H1 (cell line): ENCODE data around the gene RNF220. TPM values are rescaled to one million over a fixed set of nuclear protein-coding genes. Genes with fewer than 3 reads are reported as not detected.

Experiments used
- CHD2 ChIP-seq: IDR thresholded peaks from 2 replicates; pipeline ENCODE4 v1.6.1; 2012; ENCODE audit warnings: low read length, improper control_type of control experiment
- CTBP2 ChIP-seq: IDR thresholded peaks from 2 replicates; pipeline ENCODE4 v1.7.0; 2011; ENCODE audit warnings: borderline replicate concordance, mild to moderate bottlenecking, moderate library complexity, mixed read lengths, low read length; ENCODE audit not compliant: insufficient read depth, insufficient read length
- RBBP5 ChIP-seq: IDR thresholded peaks from 2 replicates; pipeline ENCODE4 v1.7.1; 2012; ENCODE audit warnings: low read depth, mild to moderate bottlenecking, inconsistent platforms, low read length, moderate library complexity, borderline replicate concordance
- TEAD4 ChIP-seq: IDR thresholded peaks from 2 replicates; pipeline ENCODE4 v1.6.1; 2012; ENCODE audit warnings: low read depth, low read length, inconsistent platforms, mixed read lengths
- ZNF274 ChIP-seq: IDR thresholded peaks from 2 replicates; pipeline ENCODE4 v1.7.0; 2012; ENCODE audit warnings: low read length, borderline replicate concordance; ENCODE audit errors: extremely low read depth
- polyA plus RNA-seq, 7 experiments: library from polyadenylated mRNA; depleted of rRNA in 3 of 7; stranded (reverse) in 5 of 7; unstranded in 2 of 7; fragments of >200 nt in 5 of 7; fragments of 200-250 nt in 2 of 7; gene quantifications; 1 replicate in 5 of 7; 2 replicates in 1 of 7; 4 replicates in 1 of 7; pipeline versions ENCODE4 v1.2.1 to v1.2.3, GENCODE V29; 2011 to 2013; ENCODE audit warnings: missing spikeins in 2 of 7, mixed read lengths in 2 of 7
- total RNA-seq: library from RNA; stranded (reverse); fragmentation: NEBNext Ultra II Directional; extraction: Animal tissue kit (Norgen Biotek cat#: 25700); gene quantifications from 2 replicates; pipeline ENCODE4 v1.2.1, GENCODE V29; 2021

Gene RNF220
- total and polyA plus RNA-seq, 2 of the 8 experiments (the other 6 are each of a cell fraction or from before 2014, with no cell fraction given) = 123 to 160 TPM

DNA sequence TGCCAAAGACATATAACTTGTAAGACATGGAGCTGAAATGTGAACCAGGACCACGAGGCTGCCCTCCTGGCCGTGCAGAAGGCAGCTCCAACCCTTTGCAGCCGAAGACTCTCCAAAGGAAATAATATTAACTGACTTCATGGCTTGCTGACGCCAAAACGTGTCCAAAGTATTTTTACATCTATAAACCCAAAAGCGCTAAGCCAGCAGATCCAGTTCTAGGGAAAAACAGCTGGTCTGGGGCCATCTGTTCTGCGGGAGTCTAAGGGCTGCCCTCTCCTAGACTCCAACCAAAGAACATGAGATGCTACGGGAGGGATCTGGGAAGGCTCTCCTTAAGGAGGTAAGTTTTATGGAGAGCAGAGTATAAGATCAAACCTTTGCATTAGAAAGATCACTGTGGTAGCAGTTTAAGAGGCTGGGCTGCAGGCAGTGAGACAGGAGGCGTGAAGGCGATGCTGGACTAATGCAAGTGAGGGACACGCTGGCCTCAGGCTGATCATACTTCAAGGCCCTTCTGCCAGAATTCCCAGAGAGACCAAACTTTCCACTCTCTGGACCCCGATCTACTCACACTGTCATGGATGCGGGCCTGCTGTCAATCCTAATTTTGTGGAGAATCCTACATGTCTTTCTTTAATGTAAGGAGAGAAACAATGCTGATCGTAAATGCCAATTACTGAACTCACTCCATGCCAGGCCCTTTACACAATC lies 268.1 kb downstream of the RNF220 start (continued):
- TF ChIP-seq CTBP2 (no peak), TEAD4 (no peak), CHD2 (no peak), ZNF274 (no peak), RBBP5 (no peak)
- TF ChIP-seq, all 59 proteins: peak for 0
